Activated naive CD4-positive, alpha-beta T cell treated with Interleukin-2 at 50 U/mL for 16 hours (primary cell): ENCODE results near the gene PSTPIP1.

Experiments used
- DNase-seq: peaks from one replicate; pipeline ENCODE4 v3.0.0-alpha.2; 2020

PSTPIP1 gene

GRCh38 chr15:77020348-77021087, 25.6 kb downstream of the PSTPIP1 start:
- no peak for DNase-seq

GRCh38 chr15:77021088-77021481, 26.2 kb downstream of the PSTPIP1 start:
- no peak for DNase-seq

- peak; percentile 29 for DNase-seq
These were observed 27.0 kb downstream of the PSTPIP1 start for GRCh38 chr15:77021803-77022381.

GRCh38 chr15:77022646-77023575, 28.0 kb downstream of the PSTPIP1 start:
- DNase-seq: no peak

- DNase-seq: no peak
These were observed 28.8 kb downstream of the PSTPIP1 start for GRCh38 chr15:77023576-77024272.

- DNase-seq: peak; percentile 71
These were observed 29.6 kb downstream of the PSTPIP1 start for GRCh38 chr15:77024273-77025082.

- DNase-seq: peak; percentile 0
These were observed 30.4 kb downstream of the PSTPIP1 start for GRCh38 chr15:77025083-77025901.

- DNase-seq: peak; percentile 0
These were observed 31.1 kb downstream of the PSTPIP1 start for GRCh38 chr15:77025941-77026411.

GRCh38 chr15:77026501-77027110, 31.7 kb downstream of the PSTPIP1 start:
- DNase-seq: peak; percentile 1

- DNase-seq: peak; percentile 0
These were observed 32.3 kb downstream of the PSTPIP1 start for GRCh38 chr15:77027111-77027696.

- no peak for DNase-seq
These were observed 32.9 kb downstream of the PSTPIP1 start for GRCh38 chr15:77027697-77028450.

GRCh38 chr15:77028451-77029165, 33.7 kb downstream of the PSTPIP1 start:
- DNase-seq: peak; percentile 1

- peak; percentile 1 for DNase-seq
These were observed 34.5 kb downstream of the PSTPIP1 start for GRCh38 chr15:77029166-77030047.

- peak; percentile 1 for DNase-seq
These were observed 35.4 kb downstream of the PSTPIP1 start for GRCh38 chr15:77030048-77030927.

- DNase-seq: no peak
These were observed 36.0 kb downstream of the PSTPIP1 start for GRCh38 chr15:77030928-77031375.

- DNase-seq: peak; percentile 4
These were observed 36.6 kb downstream of the PSTPIP1 start for GRCh38 chr15:77031376-77032050.
